Astrocyte (in vitro differentiated cells and primary cell): ENCODE measurements around the gene SET.

Experiments used
- CTCF ChIP-seq: IDR thresholded peaks from 2 replicates; pipeline ENCODE4 v1.5.1; 2011; ENCODE audit warnings: low read depth, mild to moderate bottlenecking, inconsistent platforms, low read length, moderate library complexity; ENCODE audit not compliant: insufficient read depth
- EZH2 ChIP-seq: IDR thresholded peaks from 2 replicates; pipeline ENCODE4 v1.6.1; 2012; ENCODE audit warnings: mild to moderate bottlenecking, low read length, inconsistent platforms; ENCODE audit not compliant: insufficient read depth

DNA sequence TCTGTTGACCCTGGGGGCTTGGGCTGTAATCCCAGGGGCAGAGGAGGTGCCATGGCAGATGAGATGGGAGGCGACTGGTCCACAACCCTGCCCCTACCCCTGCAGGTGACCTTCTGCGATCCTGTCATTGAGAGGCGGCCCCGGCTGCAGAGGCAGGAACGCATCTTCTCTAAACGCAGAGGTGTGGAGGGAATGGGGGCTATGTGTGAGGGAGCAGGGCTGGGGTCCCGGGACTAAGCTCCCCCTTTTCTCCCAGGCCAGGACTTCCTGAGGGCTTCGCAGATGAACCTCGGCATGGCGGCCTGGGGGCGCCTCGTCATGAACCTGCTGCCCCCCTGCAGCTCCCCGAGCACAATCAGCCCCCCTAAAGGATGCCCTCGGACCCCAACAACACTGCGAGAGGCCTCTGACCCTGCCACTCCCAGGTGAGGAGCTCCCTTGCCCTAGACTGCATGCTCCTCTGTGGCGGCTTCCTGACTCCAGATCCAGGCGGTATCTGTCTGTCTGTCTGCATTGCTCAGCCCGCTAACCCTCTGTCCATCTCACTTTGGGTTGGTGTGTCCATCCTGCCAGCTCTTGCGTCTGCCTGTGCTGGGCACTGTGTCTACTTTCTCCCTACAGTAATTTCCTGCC is 25.0 kb downstream of the SET start:
- TF ChIP-seq CTCF = no peak
- no peak for TF ChIP-seq EZH2
